Retinal pigment epithelial cell (primary cell): ENCODE data around the gene RANGRF.
A peak's percentile ranks its signal among the peaks of the same experiment; 100 is the strongest.
"Not testable (repeated sequence)": the region's sequence is repeated elsewhere in the genome, so short reads cannot be mapped to it uniquely, and the experiment has no call there.

Experiments
- DNase-seq: peaks from one replicate; pipeline ENCODE4 v3.0.0-alpha.2; 2010; ENCODE audit warnings: low read depth
- H3K4me3 ChIP-seq: 2 replicates; pipeline ENCODE4 v1.5.1; 2011; ENCODE audit warnings: mild to moderate bottlenecking, low read length, control low read depth, moderate library complexity
- TF ChIP-seq, protein P1 (sequence below): conservative IDR thresholded peaks from 2 replicates; pipeline ENCODE4 v1.5.1; 2011; ENCODE audit warnings: low read depth, low read length, control low read depth, inconsistent platforms

The RANGRF gene, protein sequence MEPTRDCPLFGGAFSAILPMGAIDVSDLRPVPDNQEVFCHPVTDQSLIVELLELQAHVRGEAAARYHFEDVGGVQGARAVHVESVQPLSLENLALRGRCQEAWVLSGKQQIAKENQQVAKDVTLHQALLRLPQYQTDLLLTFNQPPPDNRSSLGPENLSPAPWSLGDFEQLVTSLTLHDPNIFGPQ

DNA sequence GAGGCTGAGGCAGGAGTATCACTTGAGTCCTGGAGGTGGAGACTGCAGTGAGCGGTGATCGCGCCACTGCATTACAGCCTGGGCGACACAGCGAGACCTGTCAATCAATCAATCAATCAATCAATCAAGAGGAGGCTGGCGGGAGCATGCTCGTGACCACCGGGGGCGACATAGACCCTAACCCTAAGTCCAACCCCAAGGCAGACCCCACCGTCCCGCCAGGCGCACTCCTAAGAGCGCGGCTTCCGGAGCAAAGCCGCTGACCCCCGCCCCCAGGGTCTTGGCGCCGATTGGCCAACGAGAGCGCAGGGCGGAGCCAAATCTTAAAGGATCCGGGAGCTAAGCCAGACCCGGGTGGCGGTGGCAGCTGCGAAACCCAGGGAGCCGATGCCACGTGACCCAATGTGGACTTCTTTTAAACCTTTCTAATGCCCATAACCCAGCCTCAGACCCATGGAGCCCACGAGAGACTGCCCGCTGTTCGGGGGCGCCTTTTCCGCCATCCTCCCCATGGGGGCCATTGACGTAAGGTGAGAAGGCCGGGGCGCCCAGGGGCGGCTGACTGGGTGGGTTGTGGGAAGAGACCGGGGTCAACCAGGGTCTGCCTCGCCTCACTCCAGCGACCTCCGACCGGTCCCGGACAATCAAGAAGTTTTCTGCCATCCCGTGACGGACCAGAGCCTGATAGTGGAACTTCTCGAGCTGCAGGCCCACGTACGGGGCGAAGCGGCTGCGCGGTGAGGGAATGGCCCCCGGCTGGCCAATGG is at the start of gene RANGRF:
RANGRF (plus strand) TSS at position 335 of the 767 bp plus-strand sequence; CDS start at position 454, 119 bp downstream.
- peak within 1 kb of the TSS; percentile 86 for H3K4me3 ChIP-seq
- peak; percentile 47 for DNase-seq
- TF ChIP-seq, protein P1, sequence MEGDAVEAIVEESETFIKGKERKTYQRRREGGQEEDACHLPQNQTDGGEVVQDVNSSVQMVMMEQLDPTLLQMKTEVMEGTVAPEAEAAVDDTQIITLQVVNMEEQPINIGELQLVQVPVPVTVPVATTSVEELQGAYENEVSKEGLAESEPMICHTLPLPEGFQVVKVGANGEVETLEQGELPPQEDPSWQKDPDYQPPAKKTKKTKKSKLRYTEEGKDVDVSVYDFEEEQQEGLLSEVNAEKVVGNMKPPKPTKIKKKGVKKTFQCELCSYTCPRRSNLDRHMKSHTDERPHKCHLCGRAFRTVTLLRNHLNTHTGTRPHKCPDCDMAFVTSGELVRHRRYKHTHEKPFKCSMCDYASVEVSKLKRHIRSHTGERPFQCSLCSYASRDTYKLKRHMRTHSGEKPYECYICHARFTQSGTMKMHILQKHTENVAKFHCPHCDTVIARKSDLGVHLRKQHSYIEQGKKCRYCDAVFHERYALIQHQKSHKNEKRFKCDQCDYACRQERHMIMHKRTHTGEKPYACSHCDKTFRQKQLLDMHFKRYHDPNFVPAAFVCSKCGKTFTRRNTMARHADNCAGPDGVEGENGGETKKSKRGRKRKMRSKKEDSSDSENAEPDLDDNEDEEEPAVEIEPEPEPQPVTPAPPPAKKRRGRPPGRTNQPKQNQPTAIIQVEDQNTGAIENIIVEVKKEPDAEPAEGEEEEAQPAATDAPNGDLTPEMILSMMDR = no peak

GRCh38 chr17:8243827-8244226 is 44.6 kb upstream of the RANGRF start:
- DNase-seq = no peak
- H3K4me3 ChIP-seq = no peak overlapping the region
- TF ChIP-seq, protein P1 = no peak

- TF ChIP-seq, protein P1 = no peak
- no peak overlapping the region for H3K4me3 ChIP-seq
- no peak for DNase-seq
Observed at GRCh38 chr17:8244768-8245167, 43.7 kb upstream of the RANGRF start.

GRCh38 chr17:8248751-8249607 is 39.5 kb upstream of the RANGRF start, which contains the start of gene PFAS:
PFAS (plus strand) TSS chr17:8249289; CDS start chr17:8253938, 4,649 bp downstream.
- TF ChIP-seq, protein P1 = no peak
- DNase-seq = peak; percentile 72
- H3K4me3 ChIP-seq = peak within 1 kb of the TSS; percentile 74

DNA sequence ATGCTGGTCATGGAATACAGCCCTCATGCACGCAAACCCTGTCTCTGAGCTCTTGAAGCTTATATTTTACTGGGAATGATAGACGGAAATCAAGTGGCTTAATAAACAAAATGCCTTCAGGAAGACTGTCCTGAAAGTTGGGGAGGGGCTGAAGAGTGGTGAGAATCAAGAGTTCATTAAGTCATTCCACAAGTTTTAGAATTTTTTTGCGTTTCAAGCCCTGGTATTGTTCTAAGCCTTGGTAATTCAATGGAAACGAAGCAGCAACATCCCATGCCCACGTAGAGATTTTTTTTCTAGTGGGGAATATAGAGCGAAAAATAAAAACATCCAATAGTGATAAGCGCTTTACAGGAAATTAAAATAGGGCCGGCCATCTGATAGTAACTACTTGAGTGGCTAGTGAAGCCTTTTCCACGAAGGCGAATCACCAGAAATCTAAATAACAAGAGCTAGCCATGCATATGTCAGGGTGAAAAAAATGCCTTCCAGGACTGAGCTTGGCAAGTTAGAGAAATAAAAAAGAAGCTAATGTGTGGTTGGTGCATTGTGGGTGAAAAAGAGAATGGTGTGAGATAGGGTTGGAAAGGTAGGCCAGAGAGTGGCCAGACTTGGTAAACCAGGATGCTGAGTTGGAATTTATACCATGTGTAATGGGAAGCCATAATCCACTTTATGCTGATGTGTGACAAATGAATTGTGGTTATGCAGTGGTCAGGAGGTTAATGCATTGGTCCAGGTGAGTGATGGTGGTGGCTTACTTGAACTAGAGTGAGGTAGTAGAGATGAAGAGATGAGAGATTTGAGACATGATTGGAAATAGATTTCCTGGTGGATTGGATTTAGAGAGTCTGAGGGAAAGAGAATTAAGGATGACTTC is 38.6 kb upstream of the RANGRF start:
- TF ChIP-seq, protein P1 = no peak
- peak overlapping the region; percentile 74 for H3K4me3 ChIP-seq

GRCh38 chr17:8251411-8251810 is 37.1 kb upstream of the RANGRF start:
- peak; percentile 16 for DNase-seq
- H3K4me3 ChIP-seq = not testable (repeated sequence)

More for the DNA sequence above, 38.6 kb upstream of the RANGRF start:
- no peak for DNase-seq

- DNase-seq = no peak
- no peak overlapping the region for H3K4me3 ChIP-seq
- TF ChIP-seq, protein P1 = peak; percentile 34
Observed at GRCh38 chr17:8253801-8254200, 34.7 kb upstream of the RANGRF start.
